NCI-H128 (cell line): Measurements from ENCODE around the gene PTPRN2.
"Not testable (repeated sequence)": the region's sequence is repeated elsewhere in the genome, so short reads cannot be mapped to it uniquely, and the experiment has no call there.

ENCODE experiments used
- DNase-seq: peaks from one replicate; lab custom pipeline; 2025; ENCODE audit not compliant: unreplicated experiment; lab: John Stamatoyannopoulos, UW

PTPRN2 gene

GRCh38 chr7:157930441-157930840, 657.2 kb downstream of the PTPRN2 start:
- DNase-seq = peak; percentile 69

- no peak for DNase-seq
Observed at GRCh38 chr7:157929671-157930070, 658.0 kb downstream of the PTPRN2 start.

- no peak for DNase-seq
Observed at GRCh38 chr7:157928808-157929425, 658.7 kb downstream of the PTPRN2 start.

GRCh38 chr7:157928171-157928794, 659.3 kb downstream of the PTPRN2 start:
- no peak for DNase-seq

- DNase-seq = no peak
Observed at GRCh38 chr7:157927313-157927925, 660.2 kb downstream of the PTPRN2 start.

GRCh38 chr7:157926521-157927150, 661.0 kb downstream of the PTPRN2 start:
- no peak for DNase-seq

- no peak for DNase-seq
Observed at GRCh38 chr7:157926107-157926506, 661.5 kb downstream of the PTPRN2 start.

GRCh38 chr7:157925383-157925875, 662.2 kb downstream of the PTPRN2 start:
- no peak for DNase-seq

GRCh38 chr7:157923903-157924630, 663.6 kb downstream of the PTPRN2 start:
- DNase-seq = no peak

GRCh38 chr7:157922576-157922975, 665.0 kb downstream of the PTPRN2 start:
- no peak for DNase-seq

- no peak for DNase-seq
Observed at GRCh38 chr7:157918326-157919080, 669.1 kb downstream of the PTPRN2 start.

GRCh38 chr7:157916946-157917640, 670.5 kb downstream of the PTPRN2 start:
- no peak for DNase-seq

GRCh38 chr7:157910446-157910845, 677.2 kb downstream of the PTPRN2 start:
- no peak for DNase-seq

GRCh38 chr7:157910045-157910444, 677.6 kb downstream of the PTPRN2 start:
- DNase-seq = not testable (repeated sequence)

- DNase-seq = no peak
Observed at GRCh38 chr7:157909370-157909769, 678.3 kb downstream of the PTPRN2 start.

GRCh38 chr7:157908006-157908782, 679.4 kb downstream of the PTPRN2 start:
- no peak for DNase-seq

- DNase-seq = no peak
Observed at GRCh38 chr7:157907091-157907490, 680.5 kb downstream of the PTPRN2 start.

- no peak for DNase-seq
Observed at GRCh38 chr7:157906583-157906982, 681.0 kb downstream of the PTPRN2 start.
